ENCODE results near the gene CELF2.

CELF2 gene

GRCh38 chr10:11164803-11165590 is 147.3 kb downstream of the CELF2 start:
- FAIRE-seq (peak; percentile 90), DNase-seq (ENCODE audit: extremely low spot score, insufficient read length, low read depth) (no peak)

GRCh38 chr10:11165591-11166543 is 148.2 kb downstream of the CELF2 start:
- DNase-seq (ENCODE audit: extremely low spot score, insufficient read length, low read depth) (peak; percentile 59), FAIRE-seq (peak; percentile 98)

- DNase-seq (ENCODE audit: extremely low spot score, insufficient read length, low read depth) (no peak), FAIRE-seq (no peak)
Observed at GRCh38 chr10:11166550-11166949, 148.9 kb downstream of the CELF2 start.

GRCh38 chr10:11167233-11167966 is 149.7 kb downstream of the CELF2 start:
- DNase-seq (ENCODE audit: extremely low spot score, insufficient read length, low read depth) = no peak
- no peak for FAIRE-seq

- no peak for DNase-seq (ENCODE audit: extremely low spot score, insufficient read length, low read depth)
- FAIRE-seq = peak; percentile 73
Observed at GRCh38 chr10:11168423-11169090, 150.9 kb downstream of the CELF2 start.

GRCh38 chr10:11169976-11170375 is 152.3 kb downstream of the CELF2 start:
- peak; percentile 67 for FAIRE-seq
- no peak for DNase-seq (ENCODE audit: extremely low spot score, insufficient read length, low read depth)

GRCh38 chr10:11170574-11170973 is 152.9 kb downstream of the CELF2 start:
- DNase-seq (ENCODE audit: extremely low spot score, insufficient read length, low read depth) (no peak), FAIRE-seq (no peak)

- FAIRE-seq (peak; percentile 91), DNase-seq (ENCODE audit: extremely low spot score, insufficient read length, low read depth) (no peak)
Observed at GRCh38 chr10:11170993-11171851, 153.6 kb downstream of the CELF2 start.

- peak; percentile 78 for FAIRE-seq
- no peak for DNase-seq (ENCODE audit: extremely low spot score, insufficient read length, low read depth)
Observed at GRCh38 chr10:11173042-11173441, 155.4 kb downstream of the CELF2 start.

- FAIRE-seq = peak; percentile 93
Observed at GRCh38 chr10:11175823-11176243, 158.2 kb downstream of the CELF2 start.

GRCh38 chr10:11176746-11177145 is 159.1 kb downstream of the CELF2 start:
- peak; percentile 88 for FAIRE-seq
- no peak for DNase-seq (ENCODE audit: extremely low spot score, insufficient read length, low read depth)

More at GRCh38 chr10:11175823-11176243, 158.2 kb downstream of the CELF2 start:
- no peak for DNase-seq (ENCODE audit: extremely low spot score, insufficient read length, low read depth)

GRCh38 chr10:11177381-11177780 is 159.7 kb downstream of the CELF2 start:
- FAIRE-seq = no peak
- no peak for DNase-seq (ENCODE audit: extremely low spot score, insufficient read length, low read depth)

GRCh38 chr10:11177926-11178471 is 160.3 kb downstream of the CELF2 start:
- no peak for FAIRE-seq

GRCh38 chr10:11178606-11179515 is 161.2 kb downstream of the CELF2 start:
- peak; percentile 61 for DNase-seq (ENCODE audit: extremely low spot score, insufficient read length, low read depth)
- peak; percentile 99 for FAIRE-seq

More at GRCh38 chr10:11177926-11178471, 160.3 kb downstream of the CELF2 start:
- DNase-seq (ENCODE audit: extremely low spot score, insufficient read length, low read depth) = no peak

- DNase-seq (ENCODE audit: extremely low spot score, insufficient read length, low read depth) (no peak), FAIRE-seq (no peak)
Observed at GRCh38 chr10:11179516-11180105, 161.9 kb downstream of the CELF2 start.

GRCh38 chr10:11180228-11180627 is 162.6 kb downstream of the CELF2 start:
- FAIRE-seq (peak; percentile 95), DNase-seq (ENCODE audit: extremely low spot score, insufficient read length, low read depth) (no peak)

- DNase-seq (ENCODE audit: extremely low spot score, insufficient read length, low read depth) (no peak), FAIRE-seq (peak; percentile 62)
Observed at GRCh38 chr10:11181978-11182377, 164.3 kb downstream of the CELF2 start.

Measured in GM18507 (cell line).